G401.6 (cell line): Measurements from ENCODE around the gene CIAO3.
A peak's percentile ranks its signal among the peaks of the same experiment; 100 is the strongest.

Experiments
- FAIRE-seq: peaks from 2 replicates; lab custom pipeline; 2012; peaks lifted over from hg19 to GRCh38; lab: Jason Lieb, UNC

The CIAO3 gene

DNA sequence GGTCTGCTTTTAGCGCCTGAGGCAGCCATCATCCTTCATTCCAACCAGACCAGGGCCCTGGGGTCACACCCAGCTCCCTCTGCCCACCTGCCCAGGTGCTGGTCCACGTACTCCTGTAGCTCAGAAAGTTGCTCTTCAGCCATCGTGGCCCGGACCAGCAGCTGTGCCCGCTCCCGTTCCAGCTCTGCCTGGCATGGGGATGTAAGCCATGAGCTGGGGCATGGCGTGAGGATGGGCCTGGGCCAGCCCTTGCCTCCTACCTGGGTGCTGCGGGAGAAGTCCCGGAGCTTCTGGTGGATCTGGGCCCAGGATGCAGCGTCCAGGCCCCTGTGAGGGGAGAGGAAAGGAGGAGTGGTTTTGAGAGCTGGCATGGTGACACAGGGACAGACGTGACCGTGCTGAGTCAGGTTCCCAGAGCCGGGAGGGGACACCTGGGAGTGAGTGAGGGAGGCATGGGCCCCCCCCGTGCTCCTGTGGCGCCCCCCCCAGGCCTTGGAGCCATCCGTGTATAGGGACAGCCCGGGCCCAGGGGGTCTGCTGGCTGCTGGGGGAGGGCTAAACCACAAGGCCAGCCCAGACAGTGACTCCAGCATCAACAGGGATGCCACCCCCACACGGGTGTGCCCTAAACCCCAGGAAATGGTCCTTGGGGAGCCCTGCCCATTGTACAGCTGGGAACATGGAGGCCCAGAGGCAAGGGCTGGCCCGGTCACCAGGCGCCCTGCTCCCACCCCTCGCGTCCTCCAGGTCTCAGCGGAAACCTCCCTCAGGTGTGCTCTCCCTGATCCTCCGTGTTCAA is 17.8 kb downstream of the CIAO3 start:
- FAIRE-seq: no peak

DNA sequence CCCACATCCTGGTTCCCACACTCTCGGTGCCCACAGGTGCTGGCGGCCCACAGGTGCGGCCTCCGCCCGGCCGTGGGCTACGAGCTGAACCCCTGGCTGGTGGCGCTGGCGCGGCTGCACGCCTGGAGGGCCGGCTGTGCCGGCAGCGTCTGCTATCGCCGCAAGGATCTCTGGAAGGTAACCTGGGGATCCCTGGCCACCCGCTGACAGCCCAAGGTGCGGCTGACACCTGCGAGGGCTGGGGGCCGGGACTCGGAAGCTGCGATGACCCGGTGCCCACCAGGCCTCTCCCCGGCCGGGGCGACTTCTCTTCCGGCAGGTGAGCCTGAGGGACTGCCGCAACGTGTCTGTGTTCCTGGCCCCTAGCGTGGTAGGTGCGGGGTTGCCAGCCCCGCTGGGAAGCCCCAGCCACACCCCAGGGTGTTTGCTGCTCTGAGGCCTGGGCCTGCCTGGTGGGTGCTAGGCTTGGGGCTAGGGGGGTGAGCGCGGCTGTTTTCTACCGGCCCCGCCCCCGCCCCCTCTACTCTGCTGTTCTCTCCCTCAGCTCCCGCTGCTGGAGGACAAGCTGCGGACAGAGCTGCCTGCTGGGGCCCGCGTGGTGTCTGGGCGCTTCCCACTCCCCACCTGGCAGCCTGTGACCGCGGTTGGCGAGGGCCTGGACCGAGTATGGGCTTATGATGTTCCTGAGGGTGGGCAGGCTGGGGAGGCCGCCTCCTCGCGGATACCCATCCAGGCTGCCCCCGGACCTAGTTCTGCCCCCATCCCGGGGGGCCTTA is 18.8 kb downstream of the CIAO3 start:
- FAIRE-seq: no peak

DNA sequence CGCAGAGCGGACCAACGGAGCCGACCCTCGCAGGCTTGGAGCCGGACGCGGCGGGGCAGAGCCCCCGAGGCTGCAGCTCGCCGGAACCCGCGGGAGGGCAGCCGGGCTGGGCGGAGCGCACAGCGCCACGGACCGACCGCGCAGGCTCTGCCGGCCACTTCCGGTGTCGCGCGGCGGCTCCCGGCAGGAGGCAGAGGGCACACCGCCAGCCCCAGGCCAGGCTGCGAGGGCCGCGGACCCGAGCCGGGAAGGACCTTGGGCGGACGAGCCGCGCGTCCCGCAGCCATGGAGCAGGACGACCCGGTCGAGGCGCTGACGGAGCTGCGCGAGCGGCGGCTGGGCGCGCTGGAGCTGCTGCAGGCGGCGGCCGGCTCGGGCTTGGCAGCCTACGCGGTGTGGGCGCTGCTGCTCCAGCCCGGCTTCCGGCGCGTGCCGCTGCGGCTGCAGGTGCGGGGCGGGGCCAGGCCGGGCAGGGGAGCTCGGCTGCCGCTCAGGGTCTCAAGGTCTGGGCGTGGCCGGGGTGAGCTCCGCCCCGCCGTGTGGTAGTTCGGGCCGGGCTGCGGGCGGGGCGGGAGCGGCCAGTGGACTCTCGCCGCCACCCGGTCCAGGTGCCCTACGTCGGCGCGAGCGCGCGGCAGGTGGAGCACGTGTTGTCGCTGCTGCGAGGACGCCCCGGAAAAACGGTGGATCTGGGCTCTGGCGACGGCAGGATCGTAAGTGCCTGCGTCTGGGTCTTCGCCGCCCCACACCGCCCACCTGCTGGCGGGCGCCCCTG is 19.6 kb downstream of the CIAO3 start, which contains the start of gene ANTKMT:
Gene ANTKMT (plus strand): TSS at position 157 of the 775 bp plus-strand sequence. CDS start 129 bp downstream, at position 286.
- FAIRE-seq: no peak

DNA sequence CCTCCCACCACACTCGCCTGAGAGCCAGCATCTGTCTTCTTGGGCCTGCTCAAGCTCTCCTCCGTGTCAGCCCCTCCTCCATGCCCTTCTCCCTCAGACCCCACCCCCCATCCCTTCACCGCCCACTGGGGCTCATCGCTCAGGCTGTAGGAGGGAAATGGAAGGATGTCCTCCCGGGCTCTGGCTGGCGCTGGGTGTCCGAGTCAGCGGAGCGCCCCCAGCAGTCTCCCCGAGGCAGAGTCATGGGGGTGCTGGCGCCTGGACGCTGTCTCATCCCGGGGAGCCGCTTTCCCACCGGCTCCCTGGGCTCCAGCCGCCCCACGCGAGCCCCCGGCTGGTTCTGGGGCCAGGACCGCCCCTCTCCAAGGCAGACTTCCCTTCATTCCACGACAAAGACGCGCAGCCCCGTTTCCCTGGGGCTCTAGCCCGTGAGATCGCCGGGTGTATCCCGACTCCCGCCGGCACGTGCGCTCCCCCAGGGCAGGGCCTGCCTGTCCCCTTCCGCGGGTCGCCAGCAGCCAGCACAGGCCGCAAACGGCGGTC is 20.3 kb downstream of the CIAO3 start:
- FAIRE-seq: peak; percentile 92

DNA sequence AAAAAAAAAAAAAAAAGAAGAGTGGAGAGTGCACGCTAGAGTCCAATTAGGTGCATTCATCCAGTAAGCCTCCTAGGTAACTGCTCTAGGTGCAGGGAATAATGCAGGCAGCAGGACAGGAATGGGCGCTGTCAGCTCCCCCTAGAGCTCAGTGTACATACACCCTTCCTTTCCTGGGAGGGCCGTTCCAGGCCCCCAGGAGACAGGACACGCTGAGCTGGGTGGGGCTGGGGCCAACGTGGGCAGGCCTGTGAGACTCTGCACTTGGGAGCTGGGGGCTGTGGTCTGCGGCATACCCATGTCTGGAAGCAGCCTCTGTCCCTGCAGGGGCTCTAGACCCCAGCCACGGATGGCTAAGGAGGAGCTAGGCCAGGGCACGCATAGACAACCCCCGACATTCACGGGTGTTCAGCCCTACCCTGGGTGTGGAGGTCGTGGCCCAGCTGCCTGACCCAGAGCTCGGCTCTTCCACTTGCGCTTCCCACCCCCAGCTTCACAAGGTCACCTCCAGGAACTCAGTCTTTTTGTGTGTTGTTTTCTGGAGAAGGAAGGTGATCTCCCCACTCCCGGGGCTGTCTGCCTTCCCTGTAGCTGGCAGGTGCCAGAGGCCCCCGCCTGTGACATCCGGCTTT is 20.9 kb downstream of the CIAO3 start:
- peak; percentile 89 for FAIRE-seq

DNA sequence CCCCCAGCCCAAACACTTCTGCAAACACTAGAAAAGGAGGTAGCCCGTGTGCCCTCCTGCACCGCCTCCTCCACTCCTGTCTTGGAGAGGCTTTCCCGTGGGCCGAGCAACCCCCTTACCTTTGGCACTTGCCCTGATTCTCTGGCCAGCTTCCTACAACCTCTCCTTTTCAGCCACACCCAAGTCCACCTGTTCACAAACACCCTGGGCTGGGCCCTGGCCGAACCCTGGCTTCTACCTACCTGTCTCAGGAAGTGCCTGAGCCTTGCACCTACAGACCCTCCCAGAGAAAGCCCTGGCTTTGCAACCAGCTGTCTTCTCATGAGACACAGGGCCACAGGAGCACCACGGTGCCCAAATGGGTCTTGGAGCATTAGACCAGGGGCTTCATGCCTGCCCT is 21.9 kb downstream of the CIAO3 start:
- no peak for FAIRE-seq

DNA sequence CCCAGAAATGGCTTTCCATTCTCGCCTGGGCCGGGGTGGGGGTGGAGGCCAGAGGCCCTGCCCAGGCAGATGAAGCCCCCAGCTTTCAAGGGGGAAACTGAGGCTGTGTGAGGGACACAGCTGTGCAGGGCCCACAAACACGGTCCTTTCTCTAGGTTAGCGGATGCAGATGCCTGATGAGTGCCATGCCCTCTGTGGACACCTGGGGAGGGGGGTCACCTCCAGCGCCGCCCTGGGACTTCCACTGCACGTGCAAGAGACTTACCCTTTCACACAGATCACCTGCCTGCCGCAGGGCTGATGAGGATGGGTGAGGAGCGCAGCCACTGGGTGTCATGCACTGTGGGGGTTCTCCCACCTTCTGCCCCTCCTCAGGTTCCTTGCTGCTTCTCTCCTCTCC is 22.4 kb downstream of the CIAO3 start:
- no peak for FAIRE-seq

DNA sequence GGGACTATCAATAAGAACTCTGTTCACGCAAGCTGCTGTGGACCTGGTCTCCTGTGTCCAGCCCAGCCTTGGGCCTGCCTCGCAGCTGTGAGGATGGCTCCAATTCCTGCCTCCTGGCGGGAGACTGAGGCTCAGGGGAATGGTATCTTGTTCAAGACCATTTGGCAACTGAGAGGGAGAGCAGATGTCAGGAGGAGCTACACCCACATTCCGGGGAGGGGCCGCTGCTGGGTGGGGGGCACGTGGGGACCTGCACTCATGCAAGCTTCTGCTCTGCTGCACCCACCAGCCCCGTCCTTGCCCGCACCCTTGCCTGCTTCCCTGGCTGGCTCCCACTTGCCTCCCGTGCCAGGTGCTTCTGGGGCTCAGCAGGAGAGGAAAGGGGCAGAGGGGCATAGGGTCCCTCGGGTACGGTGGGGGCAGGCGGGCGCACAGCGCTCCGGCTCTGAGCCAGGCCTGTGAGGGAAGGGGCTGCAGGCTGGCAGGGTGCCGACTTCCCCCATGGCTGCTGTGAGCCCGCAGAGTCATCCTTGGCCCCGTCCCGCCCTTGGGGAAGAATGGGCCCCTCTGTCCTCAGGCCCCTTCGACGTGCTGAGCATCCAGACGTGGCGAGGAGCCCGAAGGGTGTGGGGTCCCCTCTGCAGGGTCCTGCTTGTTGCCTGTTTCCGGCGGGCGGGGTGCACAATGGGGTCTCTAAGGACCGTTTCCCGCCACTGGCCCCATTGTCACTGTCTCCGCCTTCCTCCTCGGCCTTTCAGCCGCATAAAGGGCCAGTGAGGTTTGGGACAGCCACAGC is 23.1 kb downstream of the CIAO3 start:
- no peak for FAIRE-seq

DNA sequence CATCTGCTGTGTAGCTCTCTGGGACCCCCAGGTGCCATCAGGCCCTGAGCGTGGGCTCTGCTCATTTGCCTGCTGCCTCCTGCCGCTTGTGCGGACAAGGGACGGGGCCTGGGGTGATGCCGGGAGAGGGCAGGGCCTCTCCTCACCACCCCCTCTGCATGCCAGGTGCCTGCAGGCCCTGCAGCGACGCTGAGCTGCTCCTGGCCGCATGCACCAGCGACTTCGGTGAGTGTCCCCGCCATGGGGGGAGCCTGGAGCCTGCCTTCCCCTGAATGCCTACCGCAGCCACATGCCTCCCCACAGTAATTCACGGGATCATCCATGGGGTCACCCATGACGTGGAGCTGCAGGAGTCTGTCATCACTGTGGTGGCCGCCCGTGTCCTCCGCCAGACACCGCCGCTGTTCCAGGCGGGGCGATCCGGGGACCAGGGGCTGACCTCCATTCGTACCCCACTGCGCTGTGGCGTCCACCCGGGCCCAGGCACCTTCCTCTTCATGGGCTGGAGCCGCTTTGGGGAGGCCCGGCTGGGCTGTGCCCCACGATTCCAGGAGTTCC is 23.9 kb downstream of the CIAO3 start:
- no peak for FAIRE-seq

DNA sequence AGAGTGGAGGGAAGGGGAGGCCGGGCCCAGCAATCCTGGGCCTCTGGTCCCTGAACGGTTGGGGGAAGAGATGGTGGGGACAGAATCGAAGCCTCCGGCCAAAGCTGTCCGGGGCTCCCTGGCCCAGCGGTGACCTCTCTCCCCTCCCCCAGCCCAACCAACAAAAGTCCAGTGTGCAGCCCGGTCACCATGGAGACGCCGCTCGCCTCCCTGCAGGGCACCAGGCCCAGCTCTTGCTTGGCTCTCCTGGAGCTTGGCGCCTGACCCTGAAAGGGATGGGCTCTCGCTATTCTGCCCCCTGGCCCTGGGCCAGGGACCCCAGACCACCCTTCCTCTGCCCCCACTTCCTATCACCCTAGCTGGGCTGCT is 24.6 kb downstream of the CIAO3 start:
- FAIRE-seq: no peak

DNA sequence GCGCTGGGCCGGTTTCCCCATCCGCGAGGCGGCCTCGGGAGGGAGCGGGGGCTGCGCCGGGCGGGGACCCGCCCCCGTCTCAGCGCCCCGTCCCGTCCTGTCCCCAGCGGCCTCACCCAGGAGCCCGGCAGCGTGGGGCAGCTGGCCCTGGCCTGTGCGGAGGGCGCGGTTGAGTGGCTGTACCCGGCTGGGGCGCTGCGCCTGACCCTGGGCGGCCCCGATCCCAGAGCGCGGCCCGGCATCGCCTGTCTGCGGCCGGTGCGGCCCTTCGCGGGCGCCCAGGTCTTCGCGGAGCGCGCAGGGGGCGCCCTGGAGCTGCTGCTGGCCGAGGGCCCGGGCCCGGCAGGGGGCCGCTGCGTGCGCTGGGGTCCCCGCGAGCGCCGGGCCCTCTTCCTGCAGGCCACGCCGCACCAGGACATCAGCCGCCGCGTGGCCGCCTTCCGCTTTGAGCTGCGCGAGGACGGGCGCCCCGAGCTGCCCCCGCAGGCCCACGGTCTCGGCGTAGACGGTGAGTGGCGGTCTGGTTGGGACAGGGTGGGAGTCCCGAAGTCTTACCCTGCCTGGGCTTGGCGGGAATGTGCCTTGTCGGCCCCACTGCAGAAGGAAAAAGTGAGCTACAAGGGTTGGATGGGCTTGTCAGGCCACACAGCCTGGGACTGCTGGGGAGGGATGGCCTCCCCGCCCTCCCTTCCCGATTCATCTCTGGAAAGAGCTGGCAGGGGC is 25.2 kb downstream of the CIAO3 start:
- FAIRE-seq: no peak

DNA sequence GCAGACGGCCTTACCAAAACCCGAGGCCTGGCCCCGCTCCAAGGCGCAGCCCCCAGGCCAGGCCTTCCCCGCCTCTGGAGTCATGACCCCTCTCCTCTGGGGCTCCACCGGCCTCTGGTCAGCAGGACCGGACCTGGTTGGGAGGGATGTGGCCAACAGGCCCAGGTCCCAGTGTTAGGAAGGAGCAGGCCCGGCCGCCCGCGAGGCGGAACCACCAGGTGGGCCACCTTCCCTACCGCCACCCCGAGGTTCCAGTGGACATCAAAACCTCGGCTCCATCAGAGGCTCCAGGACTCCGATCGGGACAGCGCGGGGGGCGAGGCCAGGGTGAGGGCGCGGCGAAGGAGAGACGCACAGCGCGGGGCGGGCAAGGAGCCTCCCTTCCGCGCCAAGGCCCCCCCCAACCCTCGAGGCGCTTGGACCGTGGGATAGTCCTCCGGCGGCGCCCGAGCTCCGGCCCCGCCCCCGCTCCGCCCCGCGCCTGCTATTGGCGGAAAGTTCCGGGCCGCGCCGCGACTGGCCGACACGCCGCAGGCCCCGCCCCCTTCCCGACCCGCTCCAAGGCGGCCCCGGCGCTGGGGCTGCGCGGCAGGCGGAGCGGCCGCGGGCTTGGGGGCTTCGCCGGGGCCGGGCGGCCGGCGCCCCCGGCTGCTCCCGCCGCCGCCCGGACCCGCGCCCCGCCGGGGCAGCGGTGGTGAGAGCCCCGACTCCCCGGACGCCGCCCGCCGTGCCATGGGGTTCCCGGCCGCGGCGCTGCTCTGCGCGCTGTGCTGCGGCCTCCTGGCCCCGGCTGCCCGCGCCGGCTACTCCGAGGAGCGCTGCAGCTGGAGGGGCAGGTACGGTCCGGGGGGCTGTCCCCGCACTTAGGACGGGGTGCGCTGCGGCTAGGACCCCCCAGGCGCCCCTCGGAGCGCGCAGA is 26.0 kb downstream of the CIAO3 start, which contains the start of gene METRN:
Gene METRN (plus strand): TSS at position 561 of the 919 bp plus-strand sequence. CDS start 172 bp downstream, at position 733.
- FAIRE-seq: no peak

DNA sequence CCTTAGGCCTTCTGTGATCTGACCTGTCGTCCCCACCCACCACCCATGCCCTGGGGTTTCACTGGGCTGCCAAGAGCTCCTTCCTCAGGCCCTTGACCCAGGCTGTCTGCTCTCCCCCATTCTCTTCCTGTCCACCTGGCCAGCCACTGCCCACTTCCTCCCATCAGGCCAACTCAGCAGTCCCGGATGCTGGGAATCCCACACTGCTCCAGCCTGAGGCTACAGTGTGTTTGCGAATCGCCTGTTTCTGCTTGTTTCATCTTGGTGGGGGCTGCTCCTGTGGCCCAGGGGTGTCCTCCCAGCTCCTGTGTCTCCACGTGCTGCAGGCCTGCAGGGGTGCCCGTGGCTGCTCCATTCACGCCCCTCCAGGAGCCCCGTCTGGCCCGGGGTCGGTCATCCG is 26.7 kb downstream of the CIAO3 start:
- FAIRE-seq: no peak

DNA sequence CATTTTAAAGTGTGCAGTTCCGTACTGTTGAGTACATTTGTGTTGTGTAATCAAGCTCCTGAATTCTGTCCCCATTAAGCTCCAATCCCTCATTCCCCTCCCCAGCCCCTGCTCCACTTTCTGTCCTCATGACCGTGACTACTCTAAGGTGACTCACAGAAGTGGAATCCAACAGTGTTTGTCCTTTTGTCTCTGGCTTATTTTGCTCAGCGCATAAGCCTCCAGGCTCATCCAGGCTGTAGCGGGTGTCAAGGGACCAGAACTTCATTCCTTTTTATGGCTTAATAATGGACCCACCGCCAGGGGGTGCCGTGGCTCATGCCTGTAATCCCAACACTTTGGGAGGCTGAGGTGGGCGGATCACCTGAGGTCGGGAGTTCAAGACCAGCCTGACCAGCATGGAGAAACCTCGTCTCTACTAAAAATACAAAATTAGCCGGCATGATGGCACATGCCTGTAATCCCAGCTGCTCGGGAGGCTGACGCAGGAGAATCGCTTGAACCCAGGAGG is 28.0 kb downstream of the CIAO3 start:
- FAIRE-seq: peak; percentile 99

DNA sequence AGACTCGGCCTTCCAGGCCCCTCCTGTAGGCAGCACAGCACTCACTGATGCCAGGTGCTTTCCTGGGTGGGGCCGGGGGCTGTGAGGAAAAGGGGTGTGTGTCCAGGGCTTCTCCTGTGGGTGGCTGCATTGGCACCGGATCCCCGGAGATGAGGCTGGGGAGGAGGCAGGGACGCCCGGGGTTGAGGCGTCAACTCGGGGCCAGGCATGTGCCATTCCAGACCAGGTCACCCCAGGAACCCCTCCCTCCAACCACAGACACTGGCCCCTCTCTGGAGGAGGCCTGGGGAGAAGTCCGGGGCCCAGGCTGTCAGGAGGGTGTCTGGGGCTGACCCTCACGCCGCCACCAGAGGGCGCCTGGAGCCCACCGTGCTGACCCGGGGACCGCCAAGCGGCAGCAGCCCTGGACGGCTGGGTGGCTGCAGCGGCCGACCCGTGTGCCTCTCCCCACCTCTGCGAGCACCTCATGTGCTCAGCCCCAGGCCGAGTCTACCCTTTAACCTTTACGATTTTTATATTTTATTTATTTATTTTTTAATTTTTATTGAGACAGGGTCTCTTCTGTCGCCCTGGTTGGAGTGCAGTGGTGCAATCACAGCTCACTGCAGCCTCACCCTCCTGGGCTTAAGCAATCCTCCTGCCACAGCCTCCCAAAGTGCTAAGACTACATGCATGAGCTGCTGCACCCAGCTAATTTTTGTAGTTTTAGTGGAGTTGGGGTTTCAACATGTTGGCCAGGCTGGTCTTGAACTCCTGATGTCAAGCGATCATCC is 29.1 kb downstream of the CIAO3 start:
- peak; percentile 57 for FAIRE-seq

DNA sequence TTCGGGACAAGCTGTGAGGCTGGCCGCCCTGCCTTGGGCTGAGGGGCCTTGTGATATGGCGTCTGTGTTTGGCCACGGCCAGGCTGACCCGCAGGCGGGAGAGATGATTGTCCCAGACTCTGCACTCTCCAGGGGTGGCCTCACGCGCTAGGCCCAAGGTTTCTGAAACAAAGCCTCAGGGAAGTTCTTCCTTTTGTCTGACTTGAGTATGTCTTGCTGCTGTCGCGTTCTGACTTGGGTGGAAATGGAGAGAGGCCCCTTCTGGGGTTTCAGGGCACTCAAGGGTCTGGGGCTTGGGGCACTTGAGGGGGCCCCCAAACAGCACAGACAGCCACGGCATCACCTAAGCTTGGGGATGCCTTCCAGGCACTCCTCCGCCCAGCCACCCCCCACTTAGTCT is 29.7 kb downstream of the CIAO3 start:
- FAIRE-seq: no peak

DNA sequence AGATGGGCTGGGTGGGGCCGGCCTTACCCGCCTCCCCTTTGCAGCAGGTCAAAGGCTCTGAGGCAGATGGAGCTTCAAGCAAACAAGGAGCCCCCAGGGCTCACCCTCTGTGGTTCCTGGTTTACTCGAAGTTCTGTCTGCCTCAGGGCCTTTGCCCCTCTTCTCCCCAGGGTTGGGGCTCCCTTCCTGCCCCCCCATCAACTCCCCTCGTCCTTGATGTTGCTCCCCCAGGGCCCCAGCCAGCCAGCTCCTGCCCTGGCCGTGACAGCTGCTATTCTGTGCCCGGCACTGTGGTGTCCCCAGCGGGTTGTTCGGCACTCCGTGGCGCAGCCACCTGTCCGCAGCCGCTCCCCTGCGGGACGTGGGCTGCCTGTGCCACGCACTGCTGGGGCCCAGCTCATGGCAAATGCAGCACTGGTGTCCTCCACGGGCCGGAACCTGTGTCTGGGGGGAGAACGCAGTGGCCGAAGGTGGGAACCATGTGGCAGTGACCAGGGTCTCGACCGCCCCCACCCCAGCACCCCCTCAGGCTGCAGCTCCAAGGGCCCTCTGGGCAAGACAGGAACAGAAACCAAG is 30.2 kb downstream of the CIAO3 start:
- FAIRE-seq: no peak
